Effector CD8-positive, alpha-beta T cell (primary cell): Measurements from ENCODE around the gene C16orf87.

ENCODE experiments used
- DNase-seq: peaks from one replicate; lab custom pipeline; 2025; lab: John Stamatoyannopoulos, UW

Gene C16orf87

GRCh38 chr16:46843898-46844642 lies 13.1 kb upstream of the C16orf87 start:
- no peak for DNase-seq

GRCh38 chr16:46842192-46842895 lies 11.4 kb upstream of the C16orf87 start:
- DNase-seq = no peak

DNA sequence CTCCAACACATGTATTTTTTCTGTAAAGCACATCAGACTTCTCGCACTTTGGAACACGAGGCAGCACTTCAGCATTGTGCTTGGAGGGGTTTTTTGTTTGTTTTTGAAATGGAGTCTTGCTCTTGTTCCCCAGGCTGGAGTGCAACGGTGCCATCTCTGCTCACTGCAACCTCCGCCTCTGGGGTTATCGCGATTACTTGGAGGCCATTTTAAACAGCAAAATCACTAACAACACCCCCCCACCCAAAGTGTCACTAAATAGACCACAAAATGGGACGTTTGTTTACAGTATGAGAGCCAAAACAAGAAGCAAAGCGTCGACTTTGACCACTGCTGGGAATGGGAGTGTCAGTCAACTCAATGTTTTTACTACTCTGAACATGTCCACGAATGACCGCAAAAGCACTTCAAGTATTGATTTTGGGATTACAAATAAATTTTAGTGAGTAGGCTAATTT lies 9.0 kb upstream of the C16orf87 start:
- no peak for DNase-seq

DNA sequence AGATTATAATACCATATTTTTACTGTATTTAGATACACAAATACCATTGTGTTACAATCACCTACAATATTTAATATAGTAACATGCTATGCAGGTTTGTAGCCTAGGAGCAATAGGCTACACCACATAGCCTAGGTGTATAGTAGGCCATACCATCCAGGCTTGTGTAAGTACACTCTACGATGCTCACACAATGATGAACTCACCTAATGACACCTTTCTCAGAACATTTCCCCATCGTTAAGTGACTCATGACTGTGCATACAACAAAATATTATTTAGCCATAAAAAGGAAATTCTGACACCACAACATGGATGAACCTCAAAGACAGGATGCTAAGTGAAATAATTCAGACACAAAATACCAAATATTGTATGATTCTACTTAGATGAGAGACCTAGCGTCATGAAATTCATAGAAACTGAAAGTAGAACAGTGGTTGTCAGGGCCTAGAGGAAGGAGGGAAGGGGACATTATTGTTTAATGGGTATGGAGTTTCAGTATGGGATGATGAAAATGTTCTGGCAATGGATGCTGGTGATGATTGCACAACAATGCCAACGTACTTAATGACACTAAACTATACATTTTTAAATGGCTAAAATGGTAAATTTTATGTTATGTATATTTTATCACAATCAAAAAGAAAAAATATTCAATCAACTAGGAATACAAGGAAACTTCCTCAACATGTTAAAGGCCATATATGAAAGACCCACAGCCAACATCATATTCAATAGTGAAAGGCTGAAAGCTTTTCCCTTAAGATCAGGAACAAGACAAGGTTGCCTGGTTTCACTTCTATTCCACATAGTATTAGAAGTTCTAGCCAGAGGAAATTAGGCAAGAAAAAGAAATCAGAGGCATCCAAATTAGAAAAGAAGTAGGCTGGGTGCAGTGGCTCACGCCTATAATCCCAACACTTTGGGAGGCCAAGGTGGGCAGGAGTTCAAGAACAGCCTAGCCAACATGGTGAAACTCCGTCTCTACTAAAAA lies 5.9 kb upstream of the C16orf87 start:
- no peak for DNase-seq

DNA sequence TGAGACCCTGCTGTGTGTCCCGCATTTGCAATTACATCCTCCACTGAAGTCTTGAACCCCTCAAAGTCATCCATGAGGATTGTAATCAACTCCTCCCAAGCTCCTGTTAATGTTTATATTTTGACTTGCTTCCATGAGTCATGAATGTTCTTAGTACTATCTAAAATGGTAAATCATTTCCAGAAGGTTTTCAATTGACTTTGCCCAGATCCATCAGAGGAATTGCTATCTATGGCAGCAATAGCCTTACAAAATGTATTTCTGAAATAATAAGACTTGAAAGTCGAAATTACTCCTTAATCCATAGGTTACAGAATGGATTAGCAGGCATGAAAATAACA lies 2.5 kb upstream of the C16orf87 start:
- no peak for DNase-seq

- no peak for DNase-seq
Measured at GRCh38 chr16:46832757-46833459, 1.9 kb upstream of the C16orf87 start.

DNA sequence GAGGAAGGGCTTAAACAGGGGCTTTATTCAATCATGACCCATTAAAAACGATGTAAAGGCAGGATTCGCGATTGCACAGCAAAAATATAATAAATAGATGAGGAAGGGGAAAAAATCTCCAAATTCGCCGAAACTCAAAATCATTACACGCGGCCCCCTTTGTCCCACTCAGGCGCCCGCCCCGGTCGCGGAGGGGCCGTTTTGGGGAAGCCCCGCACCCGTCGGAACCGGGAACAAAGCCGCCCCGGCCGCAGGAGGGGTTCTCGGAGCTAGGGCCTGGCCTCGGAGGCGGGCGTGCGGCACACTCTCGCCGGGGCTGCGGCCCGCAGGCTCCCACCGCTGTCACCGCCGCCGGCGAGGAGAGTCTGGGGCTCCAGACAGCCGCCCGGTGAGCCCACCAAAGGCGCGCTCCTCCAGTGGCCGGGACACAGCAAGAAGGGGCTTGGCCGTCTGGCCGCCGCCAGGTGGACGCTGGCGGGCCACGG lies 521 bp downstream of the C16orf87 start:
- peak; percentile 39 for DNase-seq

GRCh38 chr16:46828943-46829342 lies 2.0 kb downstream of the C16orf87 start:
- DNase-seq = no peak

DNA sequence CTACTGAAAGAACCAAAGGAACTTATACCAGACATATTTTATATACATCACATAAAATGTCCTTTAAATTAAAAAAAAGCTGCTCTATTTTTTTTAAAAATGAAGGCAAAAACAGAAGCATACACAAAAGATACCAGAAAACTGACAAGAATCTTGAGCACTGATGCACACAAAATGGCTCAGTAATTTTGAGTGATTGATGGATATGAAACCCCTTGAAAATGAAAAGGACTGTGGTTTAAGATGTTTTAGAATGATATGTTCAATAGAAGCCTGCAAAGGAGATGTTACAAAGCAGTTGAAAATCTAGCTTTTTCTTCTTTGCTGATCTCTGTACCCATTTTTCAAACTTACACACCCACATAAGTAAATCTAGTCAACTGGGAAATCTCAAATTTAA lies 2.7 kb downstream of the C16orf87 start:
- no peak for DNase-seq

DNA sequence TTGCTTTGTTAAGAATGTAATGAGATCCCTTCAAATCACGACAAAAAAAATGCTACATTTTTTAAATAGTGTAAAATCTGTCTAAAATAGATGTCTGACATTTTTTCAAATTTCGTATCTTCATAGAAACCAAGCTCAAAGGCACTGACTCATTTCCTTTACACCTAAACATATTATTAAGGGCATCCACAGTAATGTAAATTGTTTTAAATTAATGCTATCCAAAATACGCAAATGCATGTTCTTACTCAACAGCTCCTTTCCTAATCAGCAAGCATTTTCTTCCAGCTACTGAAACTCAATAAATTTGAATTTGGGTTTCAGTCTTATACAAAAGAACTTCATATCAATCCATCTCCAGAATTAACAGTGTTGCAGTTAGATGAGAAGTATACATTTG lies 4.3 kb downstream of the C16orf87 start:
- DNase-seq = no peak

GRCh38 chr16:46822270-46822669 lies 8.7 kb downstream of the C16orf87 start:
- no peak for DNase-seq

- no peak for DNase-seq
Measured at GRCh38 chr16:46817961-46818360, 13.0 kb downstream of the C16orf87 start.

GRCh38 chr16:46814790-46815189 lies 16.2 kb downstream of the C16orf87 start:
- DNase-seq = no peak

- DNase-seq = no peak
Measured at GRCh38 chr16:46813611-46814010, 17.4 kb downstream of the C16orf87 start.

- DNase-seq = no peak
Measured at GRCh38 chr16:46812781-46813540, 18.0 kb downstream of the C16orf87 start.

- DNase-seq = no peak
Measured at GRCh38 chr16:46811682-46812081, 19.3 kb downstream of the C16orf87 start.

GRCh38 chr16:46808997-46809396 lies 22.0 kb downstream of the C16orf87 start:
- no peak for DNase-seq

GRCh38 chr16:46807336-46807735 lies 23.6 kb downstream of the C16orf87 start:
- no peak for DNase-seq

GRCh38 chr16:46803373-46803772 lies 27.6 kb downstream of the C16orf87 start:
- DNase-seq = no peak

- DNase-seq = no peak
Measured at GRCh38 chr16:46801428-46802049, 29.4 kb downstream of the C16orf87 start.
